WI38 (cell line): Measurements from ENCODE around the gene OR5A2.
A peak's percentile ranks its signal among the peaks of the same experiment; 100 is the strongest.

ENCODE experiments used
- H3K4me3 ChIP-seq: 2 replicates; pipeline ENCODE4 v1.5.1; 2011; ENCODE audit warnings: low read depth, mild to moderate bottlenecking, control low read depth, low read length
- TF ChIP-seq, protein P1 (sequence below): IDR thresholded peaks from 2 replicates; pipeline ENCODE4 v1.5.1; 2012; ENCODE audit warnings: low read depth, mild to moderate bottlenecking, control low read depth, low read length

OR5A2 gene

DNA sequence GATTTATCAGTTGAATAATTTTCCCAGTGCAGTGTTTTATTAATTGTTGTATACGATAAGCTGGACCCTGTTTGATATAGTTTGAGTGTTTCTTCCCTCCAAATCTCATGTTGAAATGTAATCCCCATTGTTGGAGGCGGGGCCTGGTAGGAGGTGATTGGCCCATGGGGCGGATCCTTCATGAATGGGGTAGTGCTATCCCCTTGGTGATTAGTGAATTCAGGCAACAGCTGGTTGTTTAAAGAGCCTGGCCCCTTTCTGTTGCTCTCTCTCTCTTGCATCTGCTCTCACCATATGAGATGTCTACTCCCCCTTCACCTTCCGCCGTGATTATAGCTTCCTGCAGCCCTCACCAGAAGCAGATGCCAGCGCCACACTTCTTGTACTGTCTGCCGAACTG lies 11.6 kb upstream of the OR5A2 start:
- TF ChIP-seq, protein P1, sequence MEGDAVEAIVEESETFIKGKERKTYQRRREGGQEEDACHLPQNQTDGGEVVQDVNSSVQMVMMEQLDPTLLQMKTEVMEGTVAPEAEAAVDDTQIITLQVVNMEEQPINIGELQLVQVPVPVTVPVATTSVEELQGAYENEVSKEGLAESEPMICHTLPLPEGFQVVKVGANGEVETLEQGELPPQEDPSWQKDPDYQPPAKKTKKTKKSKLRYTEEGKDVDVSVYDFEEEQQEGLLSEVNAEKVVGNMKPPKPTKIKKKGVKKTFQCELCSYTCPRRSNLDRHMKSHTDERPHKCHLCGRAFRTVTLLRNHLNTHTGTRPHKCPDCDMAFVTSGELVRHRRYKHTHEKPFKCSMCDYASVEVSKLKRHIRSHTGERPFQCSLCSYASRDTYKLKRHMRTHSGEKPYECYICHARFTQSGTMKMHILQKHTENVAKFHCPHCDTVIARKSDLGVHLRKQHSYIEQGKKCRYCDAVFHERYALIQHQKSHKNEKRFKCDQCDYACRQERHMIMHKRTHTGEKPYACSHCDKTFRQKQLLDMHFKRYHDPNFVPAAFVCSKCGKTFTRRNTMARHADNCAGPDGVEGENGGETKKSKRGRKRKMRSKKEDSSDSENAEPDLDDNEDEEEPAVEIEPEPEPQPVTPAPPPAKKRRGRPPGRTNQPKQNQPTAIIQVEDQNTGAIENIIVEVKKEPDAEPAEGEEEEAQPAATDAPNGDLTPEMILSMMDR: no peak
- no peak overlapping the region for H3K4me3 ChIP-seq

DNA sequence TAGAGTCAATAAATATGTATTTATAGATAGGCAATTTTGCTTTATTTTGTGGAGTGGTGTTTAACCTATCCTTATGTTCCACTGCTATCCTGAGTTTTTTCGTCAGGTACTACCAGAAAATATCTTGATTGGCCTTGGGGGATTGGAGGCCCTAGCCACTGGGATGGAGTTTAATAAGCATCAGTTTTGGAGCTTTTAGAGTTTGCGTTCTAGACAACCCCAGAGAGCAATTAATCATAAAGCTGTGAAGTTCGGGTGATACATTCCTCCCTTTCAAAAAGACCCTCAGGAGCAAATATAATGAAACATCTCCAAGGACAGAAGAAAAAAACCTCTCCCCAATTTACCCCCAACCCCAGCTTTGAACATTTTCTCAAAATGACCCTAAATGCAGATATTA lies 10.0 kb upstream of the OR5A2 start, which contains the start of gene OR5A1:
TSS of gene OR5A1 (plus strand) at position 301 of the 400 bp plus-strand sequence. CDS start 6,700 bp downstream, outside the sequence.
- H3K4me3 ChIP-seq: no peak within 1 kb of the TSS
- TF ChIP-seq, protein P1: no peak

DNA sequence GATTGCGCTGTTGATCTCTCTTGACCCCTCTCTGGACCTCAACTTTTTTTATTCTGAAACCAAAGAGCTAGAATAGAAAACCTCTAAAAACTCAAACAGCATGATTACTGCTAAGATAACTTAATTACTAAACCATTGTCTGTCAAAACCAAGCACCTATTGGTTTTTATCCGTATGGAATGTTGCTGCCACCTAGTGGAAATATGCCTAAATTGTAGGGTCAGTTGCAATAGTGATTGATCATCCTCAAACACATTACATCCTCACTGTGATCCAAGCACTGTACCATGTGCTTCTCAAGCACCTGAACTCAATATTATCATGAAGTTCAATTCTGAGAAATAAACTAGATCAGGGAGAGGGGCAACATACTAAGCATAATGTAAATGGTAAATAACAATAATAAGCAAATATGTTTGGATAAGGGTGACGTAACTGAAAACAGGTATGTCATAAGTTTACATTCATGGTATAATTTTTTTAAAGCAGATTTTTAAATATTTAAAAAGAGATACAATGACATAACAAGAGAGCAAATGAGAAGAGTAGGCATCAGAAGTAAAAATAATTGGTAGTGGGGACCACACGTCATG lies 3.8 kb upstream of the OR5A2 start:
- TF ChIP-seq, protein P1: peak; percentile 47; the same call in 1 of the 2 replicates
- H3K4me3 ChIP-seq: no peak overlapping the region

DNA sequence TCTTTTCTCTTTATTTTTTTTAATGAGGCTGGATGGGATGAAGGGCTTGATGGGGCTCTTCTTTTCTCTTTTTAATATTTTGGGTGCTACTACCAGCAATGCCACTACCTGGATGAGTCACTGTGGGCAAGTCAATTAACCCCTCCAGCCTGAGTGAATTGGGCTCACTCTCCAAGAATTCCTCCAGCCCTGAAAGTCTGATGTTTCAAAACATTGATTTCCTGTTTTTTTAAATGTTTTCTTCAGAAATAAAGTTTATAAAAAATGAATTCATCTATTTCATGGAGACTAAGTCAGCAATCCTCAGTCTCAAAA lies 812 bp upstream of the OR5A2 start:
- no peak overlapping the region for H3K4me3 ChIP-seq
- TF ChIP-seq, protein P1: no peak

GRCh38 chr11:59425131-59425530 lies 1.1 kb downstream of the OR5A2 start:
- H3K4me3 ChIP-seq: no peak overlapping the region
- TF ChIP-seq, protein P1: no peak

GRCh38 chr11:59423835-59424234 lies 2.4 kb downstream of the OR5A2 start:
- H3K4me3 ChIP-seq: no peak overlapping the region
- TF ChIP-seq, protein P1: no peak

GRCh38 chr11:59418156-59418555 lies 8.1 kb downstream of the OR5A2 start:
- TF ChIP-seq, protein P1: no peak
- no peak overlapping the region for H3K4me3 ChIP-seq
